ENCODE measurements around the gene BPHL.
"Not testable (repeated sequence)": the region's sequence is repeated elsewhere in the genome, so short reads cannot be mapped to it uniquely, and the experiment has no call there.

BPHL gene

GRCh38 chr6:3179945-3180344 is 61.4 kb downstream of the BPHL start:
- not testable (repeated sequence) for DNase-seq (ENCODE audit: low read depth)

DNA sequence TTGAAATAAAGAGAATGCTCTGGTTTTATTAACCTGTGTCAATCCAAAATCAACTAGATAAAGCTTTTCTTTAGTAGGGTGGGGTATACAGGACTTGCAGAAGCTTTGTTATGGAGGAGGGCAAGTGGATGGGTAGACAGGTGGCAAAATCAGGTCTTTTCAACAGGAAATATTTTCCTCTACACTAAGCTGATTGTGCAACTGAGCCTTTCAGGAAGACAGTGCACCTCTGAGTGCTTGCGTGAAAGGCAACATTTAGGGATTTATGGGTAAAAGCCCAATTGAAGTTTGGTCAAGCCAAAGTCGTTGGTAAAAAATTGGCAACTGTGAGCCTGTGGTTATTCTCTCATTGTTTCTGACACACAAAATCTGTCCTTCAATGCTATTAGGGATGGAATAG is 62.6 kb downstream of the BPHL start:
- DNase-seq (ENCODE audit: low read depth), result no peak

GRCh38 chr6:3183066-3183465 is 64.6 kb downstream of the BPHL start:
- DNase-seq (ENCODE audit: low read depth), result no peak

DNA sequence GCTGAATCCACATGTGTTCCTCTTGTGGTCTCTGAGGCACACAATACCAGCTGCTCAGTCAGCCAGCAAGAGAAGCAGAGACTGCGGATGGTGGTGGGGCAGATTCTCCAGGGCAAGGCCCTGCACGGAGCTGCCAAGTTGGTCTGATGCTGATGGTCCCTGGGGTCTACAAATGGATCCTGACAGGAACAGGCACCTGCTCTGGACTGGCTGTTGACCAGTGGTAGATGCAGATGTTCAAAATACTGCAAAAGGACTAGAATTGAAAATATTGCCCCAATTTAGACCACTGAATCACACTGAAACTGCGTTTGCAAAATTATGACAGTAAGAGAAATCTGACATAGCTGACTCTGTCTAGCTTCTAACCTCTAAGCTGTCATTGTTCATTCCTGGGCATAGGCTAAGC is 68.5 kb downstream of the BPHL start:
- DNase-seq (ENCODE audit: low read depth), result no peak

DNA sequence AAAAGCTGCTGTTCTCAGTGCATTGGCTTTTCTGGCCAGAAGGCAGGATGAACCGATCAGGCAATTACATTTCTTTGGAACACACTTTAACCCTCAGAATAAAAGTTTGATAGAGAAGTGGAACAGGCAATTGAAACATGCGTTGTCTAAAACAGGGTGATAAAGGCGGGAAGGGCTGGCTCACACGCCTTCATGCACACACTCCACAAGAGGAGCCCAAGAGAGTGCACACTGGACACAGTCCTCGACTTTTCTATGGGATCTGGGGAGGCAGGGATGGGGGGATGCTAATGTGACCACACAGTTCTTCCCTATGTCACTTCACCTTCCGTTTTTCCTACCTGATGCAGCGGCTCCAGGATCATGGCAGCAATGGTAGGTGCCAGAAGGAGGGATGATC is 69.8 kb downstream of the BPHL start:
- no peak for DNase-seq (ENCODE audit: low read depth)

- DNase-seq (ENCODE audit: low read depth), result not testable (repeated sequence)
Observed at GRCh38 chr6:3189192-3189591, 70.7 kb downstream of the BPHL start.

DNA sequence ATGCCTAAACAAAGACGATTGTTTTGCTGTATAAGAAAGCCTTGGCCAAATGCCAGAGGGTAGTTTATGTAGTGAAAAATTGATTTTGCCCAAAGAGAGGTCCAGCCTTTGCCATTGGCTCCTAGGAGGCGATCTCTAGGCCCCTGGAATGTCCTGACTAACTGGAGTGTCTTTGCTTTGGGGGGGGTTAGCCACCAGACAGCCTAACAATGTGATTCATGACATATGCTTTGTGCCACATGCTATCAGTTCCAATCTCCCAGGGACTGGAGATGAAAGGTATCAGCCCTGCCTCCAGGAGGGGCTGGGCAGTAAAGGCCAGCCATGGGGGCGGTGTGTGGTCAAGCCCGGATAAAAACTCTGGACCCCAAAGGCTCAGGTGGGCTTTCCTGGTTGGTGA is 71.5 kb downstream of the BPHL start:
- no peak for DNase-seq (ENCODE audit: low read depth)

- DNase-seq (ENCODE audit: low read depth), result no peak
Observed at GRCh38 chr6:3190779-3191178, 72.3 kb downstream of the BPHL start.

DNA sequence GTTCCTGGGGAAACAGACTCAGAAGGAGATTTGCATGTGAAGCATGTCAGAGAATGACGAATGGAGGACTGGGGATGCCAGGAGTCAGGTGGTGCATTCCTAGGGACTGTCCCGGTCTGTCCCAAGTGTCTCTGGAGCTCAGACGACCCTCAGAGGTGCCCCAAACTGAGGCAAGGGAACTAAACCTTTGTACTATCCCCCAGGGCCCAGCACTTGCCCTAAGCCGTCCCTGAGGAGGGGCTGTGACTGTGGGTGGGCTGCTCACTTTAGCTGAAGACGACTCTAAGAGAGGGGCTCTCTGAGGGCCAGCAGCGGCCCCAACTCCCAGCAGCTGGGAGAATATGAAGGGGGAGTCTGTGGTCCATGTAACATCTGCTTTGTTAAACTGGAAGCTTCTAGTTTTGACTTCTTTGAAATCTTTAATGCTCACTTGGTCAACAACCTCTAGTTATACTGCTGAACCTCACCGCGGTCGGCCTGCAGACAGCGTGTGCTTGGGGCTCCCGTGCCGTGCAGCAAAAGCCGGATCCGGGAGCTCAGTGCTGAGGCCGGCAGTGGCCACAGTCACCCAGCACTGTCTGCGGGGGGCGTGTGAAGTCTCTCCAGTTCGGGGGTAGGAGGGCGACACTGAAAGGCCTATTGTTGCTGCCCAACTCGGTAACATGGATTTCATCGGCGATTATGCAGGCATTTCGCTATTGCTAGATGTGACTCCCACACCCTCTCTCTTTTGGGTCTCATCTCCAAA is 74.8 kb downstream of the BPHL start:
- no peak for DNase-seq (ENCODE audit: low read depth)

DNA sequence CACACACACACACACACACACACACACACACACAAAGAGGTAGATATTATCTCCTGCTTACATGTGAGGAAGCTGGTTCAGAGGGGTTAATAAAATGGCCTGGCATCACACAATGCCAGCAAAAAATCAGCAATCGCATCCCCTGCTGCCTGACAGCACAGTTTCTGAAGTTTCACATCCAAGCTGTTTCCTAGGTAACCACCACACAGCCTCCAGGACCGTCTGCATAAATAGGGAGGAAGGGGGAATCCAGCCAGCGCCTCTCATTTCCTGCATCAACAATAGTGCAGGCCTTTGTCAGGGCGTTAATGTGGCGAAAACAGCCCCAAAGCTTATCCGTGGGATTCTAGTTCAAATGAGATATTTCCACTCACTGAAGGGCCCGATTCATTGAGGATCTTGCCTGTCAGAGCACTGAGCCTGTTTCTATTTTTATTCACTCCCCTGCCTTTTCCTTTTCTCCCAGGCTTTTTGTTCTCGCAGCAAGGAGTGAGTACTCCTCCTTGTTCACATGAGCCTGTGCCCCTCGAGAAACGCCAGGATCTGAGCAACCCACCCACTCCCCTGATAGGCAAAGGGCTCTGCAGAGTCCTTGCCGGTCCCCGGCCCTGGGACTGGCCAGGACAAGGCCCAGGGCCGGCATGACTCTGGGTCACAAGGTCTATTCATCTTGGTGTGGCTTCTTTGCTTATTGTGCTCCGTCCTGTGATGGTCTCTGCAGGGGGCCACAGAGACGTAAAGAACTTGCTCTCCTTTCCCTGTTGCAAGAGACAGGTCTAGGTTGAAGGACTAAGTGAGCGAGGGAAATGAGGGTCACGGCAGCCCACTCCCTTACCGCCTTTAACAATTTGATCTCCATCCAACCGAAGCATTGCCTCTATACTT is 76.3 kb downstream of the BPHL start:
- DNase-seq (ENCODE audit: low read depth), result no peak

GRCh38 chr6:3195420-3195694 is 76.8 kb downstream of the BPHL start:
- no peak for DNase-seq (ENCODE audit: low read depth)

DNA sequence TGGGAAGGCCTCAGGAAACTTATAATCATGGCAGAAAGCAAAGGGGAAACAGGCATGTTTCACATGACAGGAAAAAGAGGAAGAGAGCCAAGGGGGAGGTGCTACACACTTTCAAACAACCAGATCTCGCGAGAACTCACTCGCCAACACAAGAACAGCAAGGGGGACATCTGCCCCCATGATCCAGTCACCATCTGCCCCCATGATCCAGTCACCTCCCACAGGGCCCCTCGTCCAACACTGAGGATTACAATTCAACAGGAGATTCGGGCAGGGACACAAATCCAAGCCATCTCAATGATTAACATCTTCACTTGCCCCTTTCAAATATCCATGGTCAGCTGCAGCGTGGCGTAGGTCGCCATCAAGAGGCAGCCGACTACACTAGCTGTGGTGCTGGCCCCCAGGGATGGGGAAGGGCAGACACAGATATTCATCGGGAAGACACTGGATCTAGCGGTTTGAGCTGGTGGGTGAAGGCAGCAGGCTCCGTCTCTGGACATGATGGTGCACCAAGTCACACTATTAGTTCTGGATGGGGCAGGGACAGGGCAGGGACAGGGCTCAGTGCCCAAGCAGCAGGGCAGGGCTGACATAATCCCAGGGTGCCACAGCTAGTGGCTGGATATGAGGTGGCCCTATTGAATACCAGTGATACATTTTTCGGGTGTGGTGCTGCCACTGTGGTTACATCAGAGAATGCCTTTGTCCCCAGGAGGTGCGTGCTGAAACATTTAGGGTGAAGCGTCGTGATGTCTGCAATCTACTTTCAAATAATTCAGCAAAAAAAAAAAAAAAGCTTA is 77.4 kb downstream of the BPHL start:
- DNase-seq (ENCODE audit: low read depth), result no peak

- DNase-seq (ENCODE audit: low read depth), result no peak
Observed at GRCh38 chr6:3196770-3197169, 78.3 kb downstream of the BPHL start.

- not testable (repeated sequence) for DNase-seq (ENCODE audit: low read depth)
Observed at GRCh38 chr6:3197734-3198133, 79.2 kb downstream of the BPHL start.

- no peak for DNase-seq (ENCODE audit: low read depth)
Observed at GRCh38 chr6:3199382-3199781, 80.9 kb downstream of the BPHL start.

GRCh38 chr6:3200682-3201081 is 82.2 kb downstream of the BPHL start:
- DNase-seq (ENCODE audit: low read depth), result no peak

- no peak for DNase-seq (ENCODE audit: low read depth)
Observed at GRCh38 chr6:3201388-3201787, 82.9 kb downstream of the BPHL start.
